Measurements from ENCODE around the gene CCDC74B.
"Not testable (repeated sequence)": the region's sequence is repeated elsewhere in the genome, so short reads cannot be mapped to it uniquely, and the experiment has no call there.

The CCDC74B gene

DNA sequence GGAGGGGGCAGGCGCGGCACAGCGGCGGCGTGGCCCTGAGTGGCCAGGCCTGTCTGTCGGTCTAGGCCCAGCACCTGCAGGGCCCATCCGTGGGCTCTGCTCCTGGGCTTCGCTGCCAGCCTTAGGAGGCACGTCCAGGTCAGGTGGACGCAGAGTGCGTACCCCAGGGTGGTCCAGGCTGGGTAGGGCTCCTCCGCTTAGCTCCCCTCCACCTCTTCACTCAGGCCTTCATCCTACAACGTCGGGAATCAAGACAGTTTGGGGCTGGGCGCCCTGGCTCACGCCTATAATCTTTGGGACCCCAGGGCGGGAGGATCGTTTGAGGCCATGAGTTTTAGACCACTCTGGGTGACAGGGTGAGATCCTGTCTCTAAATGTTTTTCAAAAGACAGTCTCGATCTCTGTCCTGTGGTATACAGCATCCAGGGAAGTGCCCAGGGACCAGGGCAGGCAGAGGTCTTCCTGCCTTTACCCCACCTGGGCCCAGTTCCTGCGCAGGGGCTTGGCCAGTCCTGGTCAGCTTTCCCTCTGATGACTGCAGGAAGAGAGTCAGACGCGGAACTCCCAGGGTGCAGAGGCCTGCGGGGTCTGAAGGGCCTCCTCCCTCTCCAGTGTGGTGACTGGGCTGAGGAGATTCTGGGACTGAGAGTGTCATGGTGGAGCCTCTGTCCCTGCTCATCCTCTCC is 38.1 kb upstream of the CCDC74B start:
- Histone ChIP-seq H3K4me3 (ENCODE audit: low read length) (peak overlapping the region; percentile 71), H3K9ac (ENCODE audit: low read length) (peak overlapping the region; percentile 86), H3K27ac (ENCODE audit: low read depth, low read length) (peak overlapping the region; percentile 40)
- H3K27me3 ChIP-seq (ENCODE audit: control insufficient read depth, insufficient read depth, low read length); H3K36me3 ChIP-seq (ENCODE audit: control insufficient read depth, insufficient read depth, low read length); H3K4me1 ChIP-seq (ENCODE audit: control insufficient read depth, insufficient read depth, low read length): not testable (repeated sequence)

DNA sequence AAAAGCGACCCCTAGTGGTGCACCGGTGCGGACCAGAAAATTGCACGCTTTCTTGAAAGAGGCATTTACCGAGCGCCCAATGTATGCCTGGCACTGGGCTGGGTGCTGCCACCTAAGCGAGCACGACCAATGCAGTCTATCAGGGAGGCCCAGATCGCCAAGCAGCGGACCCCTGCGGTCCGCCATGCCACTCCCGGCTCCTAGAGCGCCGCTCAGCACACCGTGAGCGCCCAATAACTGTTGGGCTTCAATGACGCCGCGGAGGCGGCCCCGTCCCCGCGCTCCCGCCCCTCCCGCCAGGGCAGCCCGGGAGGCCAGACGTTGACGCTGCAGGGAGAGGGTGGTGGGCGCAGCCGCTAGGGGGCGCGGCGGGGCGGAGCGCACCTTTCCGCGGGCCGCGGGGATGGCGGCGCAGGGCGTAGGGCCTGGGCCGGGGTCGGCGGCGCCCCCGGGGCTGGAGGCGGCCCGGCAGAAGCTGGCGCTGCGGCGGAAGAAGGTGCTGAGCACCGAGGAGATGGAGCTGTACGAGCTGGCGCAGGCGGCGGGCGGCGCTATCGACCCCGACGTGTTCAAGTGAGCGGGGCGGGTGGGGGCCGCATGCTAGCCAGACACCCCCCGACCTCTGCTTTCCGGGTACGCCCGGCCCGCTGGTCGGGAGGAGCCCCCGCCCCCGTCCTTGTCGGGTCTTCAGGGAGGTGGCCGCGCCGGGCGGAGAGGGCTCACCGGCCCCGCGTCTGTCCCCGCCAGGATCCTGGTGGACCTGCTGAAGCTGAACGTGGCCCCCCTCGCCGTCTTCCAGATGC is 37.2 kb upstream of the CCDC74B start, which contains the start of gene MZT2B:
Gene MZT2B (plus strand): TSS at position 383 of the 803 bp plus-strand sequence. CDS start 21 bp downstream, at position 404.
- H3K27ac ChIP-seq (ENCODE audit: low read depth, low read length) = peak within 1 kb of the TSS; percentile 91
- H3K36me3 ChIP-seq (ENCODE audit: control insufficient read depth, insufficient read depth, low read length) = not testable (repeated sequence)
- H3K9ac ChIP-seq (ENCODE audit: low read length) = peak within 1 kb of the TSS; percentile 86

DNA sequence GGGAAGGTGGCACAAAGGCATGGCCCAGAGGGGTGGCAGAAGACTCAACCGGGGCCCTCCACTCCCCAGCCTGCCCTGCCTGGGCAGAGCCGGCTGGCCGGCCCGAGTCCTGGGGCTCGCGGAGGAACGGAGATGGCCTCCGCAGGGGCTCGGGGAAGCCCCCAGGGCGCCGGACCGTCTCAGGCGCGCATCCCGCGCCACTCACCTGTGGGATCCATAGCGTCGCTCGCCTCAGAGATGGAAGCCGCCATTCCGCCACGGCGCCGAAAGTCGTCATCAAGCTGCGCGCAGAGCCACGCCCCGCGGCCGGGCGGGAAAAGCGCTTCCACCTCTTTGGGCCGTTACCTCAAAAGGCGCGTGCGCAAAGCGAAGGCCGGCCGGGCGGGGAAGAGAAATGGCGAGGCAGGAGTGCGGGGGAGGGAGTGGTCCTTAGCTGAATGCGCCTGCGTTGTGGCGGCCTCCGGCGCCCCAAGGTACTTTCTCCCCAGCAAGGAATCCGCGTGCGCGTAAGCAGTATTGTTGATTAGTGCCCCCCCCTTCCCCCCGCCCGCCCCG is 36.5 kb upstream of the CCDC74B start, which contains the start of gene SMPD4:
Gene SMPD4 (minus strand): TSS at position 278 of the 555 bp plus-strand sequence. CDS start 5,010 bp downstream, outside the sequence.
- peak within 1 kb of the TSS; percentile 99 for H3K4me3 ChIP-seq (ENCODE audit: low read length)
- no peaks in the 10 kb centered on the region for H3K36me3 ChIP-seq (ENCODE audit: control insufficient read depth, insufficient read depth, low read length)
- H3K27ac ChIP-seq (ENCODE audit: low read depth, low read length) = peak within 1 kb of the TSS; percentile 91
- H3K9ac ChIP-seq (ENCODE audit: low read length) = peak within 1 kb of the TSS; percentile 73
- H3K27me3 ChIP-seq (ENCODE audit: control insufficient read depth, insufficient read depth, low read length) = no peaks in the 10 kb centered on the region
- H3K4me1 ChIP-seq (ENCODE audit: control insufficient read depth, insufficient read depth, low read length) = peaks cover 4% of the 10 kb centered on the region

More for the DNA sequence above, 37.2 kb upstream of the CCDC74B start, which contains the start of gene MZT2B:
- not testable (repeated sequence) for H3K4me1 ChIP-seq (ENCODE audit: control insufficient read depth, insufficient read depth, low read length); H3K27me3 ChIP-seq (ENCODE audit: control insufficient read depth, insufficient read depth, low read length)
- peak within 1 kb of the TSS; percentile 99 for H3K4me3 ChIP-seq (ENCODE audit: low read length)

DNA sequence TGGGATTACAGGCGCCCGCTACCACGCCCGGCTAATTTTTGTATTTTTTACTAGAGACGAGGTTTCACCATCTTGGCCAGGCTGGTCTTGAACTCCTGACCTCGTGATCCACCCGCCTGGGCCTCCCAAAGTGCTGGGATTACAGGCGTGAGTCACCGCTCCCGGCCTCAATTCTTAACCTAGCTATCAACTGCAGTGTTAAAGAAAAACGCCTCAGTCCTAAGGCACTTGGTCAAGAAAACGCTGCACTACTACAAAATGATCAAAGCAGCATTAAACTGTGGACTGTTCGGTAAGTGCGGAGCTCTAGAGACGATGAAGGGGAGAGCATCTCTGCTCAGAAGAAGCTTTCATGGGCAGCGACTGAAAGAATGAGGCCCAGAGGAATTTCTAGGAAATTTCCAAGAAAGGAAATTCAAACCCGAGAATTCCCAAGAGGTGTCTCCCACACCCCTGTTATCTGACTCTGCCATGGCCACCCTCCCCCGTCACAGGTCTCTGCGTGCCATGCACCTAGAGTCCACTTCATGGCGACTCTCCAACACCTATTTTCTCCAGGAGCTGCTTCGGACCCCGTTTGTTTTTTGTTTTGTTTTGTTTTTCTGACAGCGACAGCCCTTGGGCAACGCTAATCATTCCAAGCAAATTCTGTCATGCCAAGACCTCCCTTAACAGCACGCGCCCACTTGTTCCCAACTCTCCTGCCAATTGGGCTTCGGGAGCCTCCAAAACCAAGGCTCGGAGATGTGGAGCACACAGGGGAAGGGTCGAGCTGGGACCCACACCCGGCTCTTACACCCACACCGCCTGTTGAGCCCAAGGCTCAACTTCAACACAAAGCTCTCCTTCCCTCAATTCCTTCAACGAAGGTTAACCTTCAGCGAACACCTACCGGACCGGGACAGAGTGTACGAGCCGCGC is 35.8 kb upstream of the CCDC74B start:
- H3K4me3 ChIP-seq (ENCODE audit: low read length) = peak overlapping the region; percentile 99
- peak overlapping the region; percentile 61 for H3K9ac ChIP-seq (ENCODE audit: low read length)
- not testable (repeated sequence) for H3K27me3 ChIP-seq (ENCODE audit: control insufficient read depth, insufficient read depth, low read length); H3K36me3 ChIP-seq (ENCODE audit: control insufficient read depth, insufficient read depth, low read length); H3K4me1 ChIP-seq (ENCODE audit: control insufficient read depth, insufficient read depth, low read length)
- H3K27ac ChIP-seq (ENCODE audit: low read depth, low read length) = peak overlapping the region; percentile 91

- not testable (repeated sequence) for H3K27ac ChIP-seq (ENCODE audit: low read depth, low read length); H3K4me3 ChIP-seq (ENCODE audit: low read length); H3K27me3 ChIP-seq (ENCODE audit: control insufficient read depth, insufficient read depth, low read length); H3K4me1 ChIP-seq (ENCODE audit: control insufficient read depth, insufficient read depth, low read length); H3K9ac ChIP-seq (ENCODE audit: low read length)
- H3K36me3 ChIP-seq (ENCODE audit: control insufficient read depth, insufficient read depth, low read length) = peaks cover 15% of the 10 kb centered on the region
Observed at GRCh38 chr2:130174866-130175265, 30.0 kb upstream of the CCDC74B start.

DNA sequence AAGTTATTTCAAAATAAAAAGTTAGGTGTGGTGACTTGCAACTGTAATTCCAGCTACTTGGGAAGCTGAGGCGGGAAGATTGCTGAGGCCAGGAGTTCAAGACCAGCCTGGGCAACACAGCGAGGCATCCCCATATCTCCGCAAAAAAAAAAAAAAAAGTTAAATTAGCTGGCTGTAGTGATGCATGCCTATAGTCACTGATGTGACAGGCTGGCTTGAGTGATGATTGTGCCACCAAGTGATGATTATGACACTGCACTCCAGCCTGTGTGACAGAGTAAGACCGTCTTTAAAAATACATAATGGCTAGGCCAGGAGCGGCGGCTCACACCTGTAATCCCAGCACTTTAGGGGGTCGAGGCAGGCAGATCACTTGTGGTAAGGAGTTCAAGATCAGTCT is 25.0 kb upstream of the CCDC74B start:
- Histone ChIP-seq H3K4me1 (ENCODE audit: control insufficient read depth, insufficient read depth, low read length) (no peaks in the 10 kb centered on the region), H3K4me3 (ENCODE audit: low read length) (no peak overlapping the region), H3K27me3 (ENCODE audit: control insufficient read depth, insufficient read depth, low read length) (no peaks in the 10 kb centered on the region), H3K36me3 (ENCODE audit: control insufficient read depth, insufficient read depth, low read length) (peaks cover 14% of the 10 kb centered on the region), H3K27ac (ENCODE audit: low read depth, low read length) (no peak overlapping the region), H3K9ac (ENCODE audit: low read length) (no peak overlapping the region)

DNA sequence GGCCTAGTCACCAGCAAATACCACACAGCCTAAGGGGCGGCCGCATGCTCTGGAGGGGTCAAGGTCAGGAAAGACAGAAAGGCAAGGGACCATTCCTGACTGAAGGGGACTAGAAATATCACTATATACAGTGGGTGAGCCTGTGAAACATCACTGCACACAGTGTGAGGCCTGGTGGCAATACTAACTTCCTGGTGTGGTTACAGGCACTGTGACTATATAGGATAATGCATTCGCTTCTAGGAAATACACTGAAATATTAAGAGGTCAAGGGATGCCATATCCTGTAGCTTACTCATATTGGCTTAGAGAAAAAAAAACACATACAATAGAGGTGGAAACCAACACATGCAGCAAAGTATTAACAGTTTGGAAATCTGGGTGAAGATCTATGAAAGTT is 24.3 kb upstream of the CCDC74B start:
- not testable (repeated sequence) for H3K27me3 ChIP-seq (ENCODE audit: control insufficient read depth, insufficient read depth, low read length); H3K4me3 ChIP-seq (ENCODE audit: low read length); H3K27ac ChIP-seq (ENCODE audit: low read depth, low read length); H3K4me1 ChIP-seq (ENCODE audit: control insufficient read depth, insufficient read depth, low read length); H3K9ac ChIP-seq (ENCODE audit: low read length)
- peaks cover 15% of the 10 kb centered on the region for H3K36me3 ChIP-seq (ENCODE audit: control insufficient read depth, insufficient read depth, low read length)

DNA sequence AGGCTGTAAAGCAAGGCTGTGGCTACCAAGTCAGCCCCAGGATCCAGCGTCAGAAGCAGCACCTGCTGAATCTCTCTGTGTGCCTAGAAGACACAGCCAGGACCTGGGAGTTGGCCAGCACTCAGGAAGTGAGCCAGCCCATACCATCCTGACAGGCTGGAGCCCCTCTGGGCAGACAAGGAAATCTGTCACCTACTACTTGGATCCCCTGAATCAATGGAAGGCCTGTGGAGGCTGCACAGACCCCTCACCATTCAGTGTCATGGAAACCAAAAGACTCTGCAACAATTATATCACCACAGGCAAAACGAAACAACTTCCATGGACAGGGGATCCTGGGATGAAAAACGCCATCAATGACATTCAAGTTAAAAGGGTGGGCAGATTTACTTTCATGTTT is 21.7 kb upstream of the CCDC74B start:
- not testable (repeated sequence) for H3K27me3 ChIP-seq (ENCODE audit: control insufficient read depth, insufficient read depth, low read length); H3K27ac ChIP-seq (ENCODE audit: low read depth, low read length); H3K4me3 ChIP-seq (ENCODE audit: low read length); H3K4me1 ChIP-seq (ENCODE audit: control insufficient read depth, insufficient read depth, low read length); H3K9ac ChIP-seq (ENCODE audit: low read length)
- peaks cover 22% of the 10 kb centered on the region for H3K36me3 ChIP-seq (ENCODE audit: control insufficient read depth, insufficient read depth, low read length)

DNA sequence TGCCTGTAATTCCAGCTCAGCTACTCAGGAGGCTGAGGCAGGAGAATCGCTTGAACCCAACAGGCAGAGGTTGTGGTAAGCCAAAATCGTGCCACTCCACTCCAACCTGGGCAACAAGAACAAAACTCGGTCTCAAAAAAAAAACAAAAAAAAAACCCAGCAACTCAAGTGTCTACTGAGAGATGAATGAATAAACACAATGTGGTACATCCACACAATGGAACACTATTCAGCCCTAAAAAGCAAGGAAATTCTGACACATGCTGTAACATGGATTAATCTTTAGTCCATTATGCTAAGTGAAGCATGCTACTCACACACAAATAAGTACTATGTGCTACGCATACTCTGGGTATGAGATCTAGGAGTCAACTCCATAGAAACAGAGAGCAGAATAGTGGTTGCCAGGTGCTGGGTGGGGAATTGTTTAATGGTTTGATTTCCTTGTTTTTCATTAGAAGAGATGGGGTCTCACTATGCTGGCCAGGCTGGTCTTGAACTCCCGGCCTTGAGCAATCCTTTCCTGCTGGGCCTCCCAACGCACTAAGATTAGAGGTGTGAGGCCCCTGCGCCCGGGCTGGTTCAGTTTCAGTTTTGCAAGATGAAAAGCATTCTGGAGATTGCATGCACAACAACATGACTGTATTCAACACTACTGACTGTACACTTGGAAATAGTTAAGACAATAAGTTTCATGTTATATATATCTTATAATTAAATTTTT is 20.5 kb upstream of the CCDC74B start:
- Histone ChIP-seq H3K4me1 (ENCODE audit: control insufficient read depth, insufficient read depth, low read length) (no peaks in the 10 kb centered on the region), H3K9ac (ENCODE audit: low read length) (no peak overlapping the region), H3K27me3 (ENCODE audit: control insufficient read depth, insufficient read depth, low read length) (no peaks in the 10 kb centered on the region), H3K4me3 (ENCODE audit: low read length) (no peak overlapping the region), H3K27ac (ENCODE audit: low read depth, low read length) (no peak overlapping the region), H3K36me3 (ENCODE audit: control insufficient read depth, insufficient read depth, low read length) (peaks cover 18% of the 10 kb centered on the region)

- Histone ChIP-seq H3K27me3 (ENCODE audit: control insufficient read depth, insufficient read depth, low read length) (no peaks in the 10 kb centered on the region), H3K27ac (ENCODE audit: low read depth, low read length) (no peak overlapping the region), H3K36me3 (ENCODE audit: control insufficient read depth, insufficient read depth, low read length) (peaks cover 18% of the 10 kb centered on the region), H3K9ac (ENCODE audit: low read length) (no peak overlapping the region), H3K4me1 (ENCODE audit: control insufficient read depth, insufficient read depth, low read length) (no peaks in the 10 kb centered on the region), H3K4me3 (ENCODE audit: low read length) (no peak overlapping the region)
Observed at GRCh38 chr2:130162968-130163367, 18.1 kb upstream of the CCDC74B start.

DNA sequence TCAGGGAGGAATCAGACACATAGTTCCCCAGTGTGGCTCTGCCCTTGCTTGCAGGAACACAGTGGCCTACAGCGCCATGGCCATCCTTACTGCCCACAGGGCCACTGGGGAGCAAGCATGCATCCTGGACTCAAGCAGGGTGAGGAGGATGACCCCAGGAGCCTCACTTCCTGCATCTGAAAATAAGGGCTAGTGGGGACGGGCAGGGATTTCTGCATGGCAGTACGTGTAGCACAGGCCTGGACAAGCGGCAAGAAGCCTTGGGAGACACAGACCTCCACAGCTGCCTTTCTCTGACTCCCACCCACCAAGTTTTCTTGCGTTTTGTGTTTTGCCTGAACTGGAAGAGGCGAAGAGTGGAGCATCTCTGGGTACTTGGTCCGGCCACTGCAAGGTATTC is 17.6 kb upstream of the CCDC74B start:
- not testable (repeated sequence) for H3K4me3 ChIP-seq (ENCODE audit: low read length); H3K4me1 ChIP-seq (ENCODE audit: control insufficient read depth, insufficient read depth, low read length); H3K9ac ChIP-seq (ENCODE audit: low read length); H3K27me3 ChIP-seq (ENCODE audit: control insufficient read depth, insufficient read depth, low read length); H3K27ac ChIP-seq (ENCODE audit: low read depth, low read length)
- peaks cover 16% of the 10 kb centered on the region for H3K36me3 ChIP-seq (ENCODE audit: control insufficient read depth, insufficient read depth, low read length)

Data from rectal smooth muscle tissue (tissue), 1 donor.